GM06990 (cell line): ENCODE results near the gene CARD11.

ENCODE experiments used
- DNase-seq: peaks from one replicate; pipeline ENCODE4 v3.0.0-alpha.2; 2011; ENCODE audit not compliant: insufficient read length; ENCODE audit errors: extremely low read depth
- H3K27me3 ChIP-seq: replicated peaks from 2 replicates; pipeline ENCODE4 v1.6.0; 2011; ENCODE audit warnings: low read length; ENCODE audit not compliant: control insufficient read depth, insufficient read depth
- H3K36me3 ChIP-seq: 2 replicates; pipeline ENCODE4 v1.5.1; 2011; ENCODE audit warnings: low read length; ENCODE audit not compliant: control insufficient read depth, insufficient read depth
- H3K4me3 ChIP-seq: replicated peaks from 2 replicates; pipeline ENCODE4 v1.5.1; 2011; ENCODE audit warnings: low read depth, mild to moderate bottlenecking, control low read depth, low read length
- CTCF ChIP-seq: IDR thresholded peaks from 2 replicates; pipeline ENCODE4 v1.5.1; 2011; ENCODE audit warnings: low read length, control low read depth, mild to moderate bottlenecking, inconsistent platforms; ENCODE audit not compliant: insufficient read depth, poor library complexity, severe bottlenecking

Gene CARD11

GRCh38 chr7:2943851-2944601, 99.6 kb downstream of the CARD11 start:
- H3K36me3 ChIP-seq: peaks cover 23% of the 10 kb centered on the region
- H3K4me3 ChIP-seq: no peak overlapping the region
- no peak for DNase-seq
- TF ChIP-seq CTCF: no peak
- H3K27me3 ChIP-seq: no peaks in the 10 kb centered on the region

DNA sequence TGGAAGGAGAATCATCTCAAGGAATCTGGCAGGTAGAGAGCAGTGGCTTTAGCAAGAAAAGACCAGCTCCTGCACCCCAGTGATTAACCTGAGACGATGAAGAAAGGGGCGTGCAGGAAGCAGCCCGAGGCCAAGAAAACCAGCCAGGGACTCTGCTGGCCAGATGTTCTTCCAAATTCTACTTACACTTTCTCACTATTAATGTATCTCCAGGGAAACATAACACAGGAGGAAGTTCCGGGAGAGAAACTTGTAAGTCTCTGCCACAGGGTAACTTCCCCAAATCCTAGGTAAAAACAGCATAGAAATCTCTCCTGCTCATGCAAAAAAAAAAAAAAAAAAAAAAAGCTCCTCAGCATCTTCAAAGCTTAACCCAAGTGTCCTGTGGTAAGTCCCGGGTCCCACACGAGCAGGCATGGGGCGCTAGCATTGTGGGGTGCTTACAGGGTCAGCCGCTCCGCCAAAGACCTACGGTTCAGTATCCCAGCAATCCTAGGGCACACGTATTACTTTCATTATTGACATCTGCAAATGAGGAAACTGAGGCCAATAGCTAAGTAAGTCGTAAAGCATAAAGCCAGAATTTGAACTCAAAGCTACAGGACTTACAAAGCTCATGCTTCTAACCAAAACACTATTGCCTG, 102.3 kb downstream of the CARD11 start:
- Histone ChIP-seq H3K4me3 (no peak overlapping the region), H3K27me3 (no peaks in the 10 kb centered on the region), H3K36me3 (peaks cover 38% of the 10 kb centered on the region)
- TF ChIP-seq CTCF: no peak
- DNase-seq: no peak

DNA sequence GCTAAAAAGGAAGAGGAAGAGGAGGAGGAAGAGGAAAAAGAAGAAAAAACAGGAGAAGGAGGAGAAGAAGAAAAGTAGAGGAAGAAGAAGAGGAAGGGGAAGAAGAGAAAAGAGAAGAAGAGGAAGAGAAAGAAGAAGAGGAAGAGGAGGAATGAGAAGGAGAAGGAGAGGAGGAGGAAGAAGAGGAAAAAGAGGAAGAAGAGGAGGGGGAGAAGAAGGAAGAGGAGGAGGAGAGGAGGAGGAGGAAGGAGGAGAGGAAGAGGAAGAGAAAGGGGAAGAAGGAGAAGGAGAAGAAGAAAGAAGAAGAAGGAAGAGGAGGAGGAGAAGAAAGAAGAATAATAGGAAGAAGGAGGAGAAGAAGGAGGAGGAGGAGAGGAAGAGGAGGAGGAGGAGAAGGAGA, 103.2 kb downstream of the CARD11 start:
- no peak for DNase-seq
- TF ChIP-seq CTCF: no peak
- Histone ChIP-seq H3K4me3 (no peak overlapping the region), H3K27me3 (no peaks in the 10 kb centered on the region), H3K36me3 (peaks cover 38% of the 10 kb centered on the region)

DNA sequence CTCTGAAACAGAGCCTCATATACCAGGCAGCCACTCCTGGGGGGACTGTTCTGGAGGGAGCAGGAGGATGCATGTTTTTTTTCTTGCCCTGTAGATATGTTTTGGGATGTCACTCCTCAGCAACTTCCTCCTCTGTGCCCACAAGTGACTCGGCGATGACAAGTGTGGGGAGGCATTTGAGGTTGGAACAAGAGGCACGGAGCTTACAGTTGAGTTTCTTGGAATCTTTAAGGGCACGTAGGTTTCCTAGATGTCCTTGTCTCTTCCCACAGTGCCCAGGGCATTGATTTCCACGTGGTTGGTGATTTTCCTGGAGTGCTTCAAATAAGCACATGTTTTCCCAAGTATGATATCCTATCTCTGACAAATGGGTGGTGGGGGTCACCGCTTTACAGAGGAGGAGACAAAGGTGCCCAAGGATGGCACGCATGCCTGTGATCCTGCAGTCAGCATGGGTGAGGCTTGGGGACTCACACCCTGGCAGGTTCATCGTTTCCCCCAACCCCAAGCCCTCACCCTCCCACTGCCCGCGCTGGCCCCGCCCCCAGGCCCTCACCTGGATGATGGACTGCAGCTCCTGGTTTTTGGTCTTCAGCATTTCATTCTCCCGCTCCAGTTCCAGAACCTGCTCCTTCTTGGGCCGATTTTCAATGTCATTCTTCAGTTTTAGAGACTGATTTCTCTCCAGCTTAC, 104.3 kb downstream of the CARD11 start:
- DNase-seq: no peak
- Histone ChIP-seq H3K36me3 (peaks cover 43% of the 10 kb centered on the region), H3K27me3 (no peaks in the 10 kb centered on the region), H3K4me3 (no peak overlapping the region)
- TF ChIP-seq CTCF: no peak

DNA sequence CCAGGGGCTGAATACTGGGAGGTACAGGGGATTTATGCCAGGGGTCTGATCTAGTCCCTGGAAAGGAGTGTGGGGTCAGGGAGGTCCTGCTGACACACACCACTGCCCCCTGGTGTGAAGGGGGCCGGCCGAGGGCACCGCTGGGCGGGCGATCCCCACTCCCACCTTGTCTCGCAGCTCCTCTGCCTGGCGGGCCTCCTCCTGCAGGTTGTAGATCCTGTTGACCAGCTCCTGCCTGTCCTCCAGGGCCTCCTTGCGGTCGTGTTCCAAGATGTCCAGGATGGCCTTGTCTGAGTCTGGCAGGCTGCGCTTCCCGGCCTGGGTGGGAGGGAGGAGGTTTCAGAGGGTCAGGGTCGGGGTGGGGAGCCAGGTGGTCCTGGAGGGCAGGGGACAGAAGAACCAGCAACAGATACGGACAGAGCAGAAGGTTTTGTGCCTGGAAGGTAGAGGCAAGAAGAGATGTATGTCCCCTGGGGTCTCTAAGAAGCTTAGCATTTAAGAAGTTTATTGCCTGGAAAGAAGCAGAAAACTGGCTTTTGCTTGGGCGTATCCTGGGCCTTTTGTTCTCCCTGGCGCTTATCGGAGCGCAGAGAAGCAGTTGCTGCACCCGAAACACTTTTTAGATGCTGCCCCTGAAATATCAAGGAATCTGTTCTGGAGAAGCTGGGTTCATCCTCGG, 105.0 kb downstream of the CARD11 start:
- TF ChIP-seq CTCF: no peak
- Histone ChIP-seq H3K36me3 (peaks cover 40% of the 10 kb centered on the region), H3K27me3 (no peaks in the 10 kb centered on the region), H3K4me3 (no peak overlapping the region)
- no peak for DNase-seq
